Retinal pigment epithelial cell (primary cell): ENCODE measurements around the gene HS1BP3.
A peak's percentile ranks its signal among the peaks of the same experiment; 100 is the strongest.

Source experiments
- DNase-seq: peaks from one replicate; pipeline ENCODE4 v3.0.0-alpha.2; 2010; ENCODE audit warnings: low read depth
- H3K4me3 ChIP-seq: 2 replicates; pipeline ENCODE4 v1.5.1; 2011; ENCODE audit warnings: mild to moderate bottlenecking, low read length, control low read depth, moderate library complexity
- CTCF ChIP-seq: conservative IDR thresholded peaks from 2 replicates; pipeline ENCODE4 v1.5.1; 2011; ENCODE audit warnings: low read depth, low read length, control low read depth, inconsistent platforms

HS1BP3 gene

GRCh38 chr2:20637147-20637546 is 13.8 kb downstream of the HS1BP3 start:
- no peak for TF ChIP-seq CTCF
- H3K4me3 ChIP-seq: no peak overlapping the region
- DNase-seq: no peak

GRCh38 chr2:20635675-20636584 is 15.0 kb downstream of the HS1BP3 start:
- H3K4me3 ChIP-seq: no peak overlapping the region
- peak; percentile 90 for TF ChIP-seq CTCF

DNA sequence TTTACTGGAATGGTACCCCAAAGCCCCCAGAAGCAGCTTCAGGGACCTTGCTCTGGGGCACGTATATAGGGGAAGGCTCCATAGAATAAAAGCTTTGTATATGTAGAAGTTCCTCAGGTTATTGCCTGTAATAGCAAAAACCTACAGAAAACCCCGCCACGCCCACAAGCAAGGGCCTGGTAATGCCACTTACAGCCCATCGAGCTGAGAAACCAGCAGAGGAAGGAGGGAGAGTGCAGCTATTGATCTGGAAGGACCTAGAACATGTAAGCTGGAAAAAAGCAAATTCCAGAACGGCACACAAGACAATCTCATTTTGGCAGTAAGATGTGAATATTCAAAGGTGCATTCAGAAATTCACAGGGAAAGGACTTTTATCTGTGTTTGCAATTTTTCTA is 15.8 kb downstream of the HS1BP3 start:
- no peak overlapping the region for H3K4me3 ChIP-seq
- DNase-seq: no peak
- no peak for TF ChIP-seq CTCF

More at GRCh38 chr2:20635675-20636584, 15.0 kb downstream of the HS1BP3 start:
- DNase-seq: no peak

- no peak for DNase-seq
- peak; percentile 27 for TF ChIP-seq CTCF
- H3K4me3 ChIP-seq: no peak overlapping the region
These were observed 16.3 kb downstream of the HS1BP3 start for GRCh38 chr2:20634507-20635112.

- TF ChIP-seq CTCF: peak; percentile 3
- no peak overlapping the region for H3K4me3 ChIP-seq
- no peak for DNase-seq
These were observed 16.9 kb downstream of the HS1BP3 start for GRCh38 chr2:20633794-20634506.

GRCh38 chr2:20633001-20633400 is 17.9 kb downstream of the HS1BP3 start:
- DNase-seq: no peak

More at GRCh38 chr2:20633001-20633400, 17.9 kb downstream of the HS1BP3 start:
- no peak overlapping the region for H3K4me3 ChIP-seq
- no peak for TF ChIP-seq CTCF
